Panc1 (cell line): ENCODE results near the gene CHDH. TPM values are rescaled to one million over a fixed set of nuclear protein-coding genes. Genes with fewer than 3 reads are reported as not detected.

Experiments
- ATAC-seq: fragments of 200-7000 bp; cut with Tn5 transposase; 2 replicates; pipeline ENCODE4 v1.9.1; 2020; ENCODE audit warnings: mild to moderate bottlenecking, moderate library complexity
- BruUV-seq: library from RNA; stranded (reverse); fragments of 400-500 nt; replicated peaks from 2 replicates; lab custom pipeline; 2021; lab: Mats Ljungman, UMichigan
- CTCF ChIA-PET: fragments of 300-600 bp; sonication (Branson Sonifier 250); formaldehyde crosslinking; loops from one replicate; lab custom pipeline; 2022; ENCODE audit warnings: antibody characterized with exemption; lab: Charles Lee
- POLR2A ChIA-PET: fragments of 300-600 bp; sonication (Branson Sonifier 250); formaldehyde crosslinking; loops from one replicate; lab custom pipeline; 2022; ENCODE audit warnings: antibody characterized with exemption; lab: Charles Lee
- DNase-seq: peaks from one replicate; pipeline ENCODE4 v3.0.0-alpha.2; 2010; ENCODE audit warnings: low read depth, low spot score
- H3K27ac ChIP-seq: 2 replicates; pipeline ENCODE4 v1.5.1; 2011; ENCODE audit warnings: mild to moderate bottlenecking, low read length, inconsistent platforms
- H3K27me3 ChIP-seq: fragments of 200-500 bp; sonication (Bioruptor generic); 2 replicates; pipeline ENCODE4 v1.6.0; 2014; ENCODE audit warnings: low read length, inconsistent platforms; ENCODE audit not compliant: control insufficient read depth, insufficient read depth
- H3K36me3 ChIP-seq: fragments of 200-500 bp; sonication (Bioruptor generic); 2 replicates; pipeline ENCODE4 v1.5.1; 2014; ENCODE audit warnings: inconsistent platforms, mild to moderate bottlenecking, low read length, moderate library complexity; ENCODE audit not compliant: control insufficient read depth, insufficient read depth
- H3K4me1 ChIP-seq: 2 replicates; pipeline ENCODE4 v1.5.1; 2011; ENCODE audit warnings: inconsistent platforms, mild to moderate bottlenecking, low read length, moderate library complexity; ENCODE audit not compliant: control insufficient read depth, insufficient read depth
- H3K4me3 ChIP-seq, 2 experiments: 2 replicates each; pipeline ENCODE4 v1.5.1; 2011 to 2012; ENCODE audit warnings: low read depth in 2 of 2, low read length in 2 of 2, mild to moderate bottlenecking in 2 of 2, inconsistent platforms in 1 of 2, moderate library complexity in 1 of 2
- H3K9me3 ChIP-seq: fragments of 200-500 bp; sonication (Bioruptor generic); 2 replicates; pipeline ENCODE4 v1.5.1; 2014; ENCODE audit warnings: low read depth, mild to moderate bottlenecking, inconsistent platforms, low read length, moderate library complexity; ENCODE audit not compliant: control insufficient read depth, insufficient read depth
- POLR2AphosphoS5 ChIP-seq: IDR thresholded peaks from 2 replicates; pipeline ENCODE4 v1.6.1; 2012; ENCODE audit warnings: mild to moderate bottlenecking, low read depth, low read length, moderate library complexity
- REST ChIP-seq, 2 experiments: IDR thresholded peaks; 2 replicates each; pipeline ENCODE4 v1.6.1; 2011 to 2012; ENCODE audit warnings: low read depth in 2 of 2, control low read depth in 1 of 2, low read length in 1 of 2, mild to moderate bottlenecking in 1 of 2, moderate library complexity in 1 of 2; ENCODE audit not compliant: insufficient read depth in 1 of 2
- SIN3A ChIP-seq: IDR thresholded peaks from 2 replicates; pipeline ENCODE4 v1.6.1; 2012; ENCODE audit warnings: low read depth, mild to moderate bottlenecking, low read length, moderate library complexity, borderline replicate concordance; ENCODE audit not compliant: insufficient read depth
- TCF7L2 ChIP-seq: IDR thresholded peaks from 2 replicates; pipeline ENCODE4 v1.6.1; 2011; ENCODE audit warnings: mild to moderate bottlenecking, low read depth, low read length, inconsistent platforms
- in situ Hi-C: cut with HindIII; loops from 2 replicates; pipeline ENCODE4 v1.10.0; 2016; ENCODE audit warnings: low sequenced_read_pairs, low pct_unique_long_range_greater_than_20kb
- intact Hi-C: fragments of 100-400 bp; cut with micrococcal nuclease; formaldehyde crosslinking; loops from one replicate; pipeline ENCODE4 v1.10.0; 2022; ENCODE audit not compliant: unreplicated experiment
- total RNA-seq: library from RNA; stranded (reverse); gene quantifications from one replicate; pipeline ENCODE4 v1.2.1, GENCODE V29; 2021; ENCODE audit not compliant: unreplicated experiment
- TF ChIP-seq, protein P1 (sequence below): fragments of 450-650 bp; IDR thresholded peaks from 2 replicates; pipeline ENCODE4 v1.5.1; 2017; ENCODE audit warnings: mild to moderate bottlenecking

The CHDH gene
- total RNA-seq, 1 experiment from 2014 or later: 24.1 TPM

- ChIA-PET POLR2A (no interaction called here), CTCF (no interaction called here)
- intact Hi-C loops: no loop called here
- no TSS peak for BruUV-seq
- in situ Hi-C loops: no loop called here
- no peak overlapping the region for H3K4me3 ChIP-seq
- no peaks in the 10 kb centered on the region for H3K27me3 ChIP-seq
- no peaks in the 10 kb centered on the region for H3K36me3 ChIP-seq
- H3K27ac ChIP-seq: no peak overlapping the region
- no peaks in the 10 kb centered on the region for H3K4me1 ChIP-seq
- ATAC-seq (no peak), DNase-seq (no peak)
- no peaks in the 10 kb centered on the region for H3K9me3 ChIP-seq
- TF ChIP-seq SIN3A (no peak), TCF7L2 (no peak), REST (IDR thresholded peaks at IDR 0.05; ENCODE audit: insufficient read depth in 1 of 2, low read depth in 2 of 2, low read length in 1 of 2) (no peak), POLR2AphosphoS5 (no peak)
- TF ChIP-seq, protein P1, sequence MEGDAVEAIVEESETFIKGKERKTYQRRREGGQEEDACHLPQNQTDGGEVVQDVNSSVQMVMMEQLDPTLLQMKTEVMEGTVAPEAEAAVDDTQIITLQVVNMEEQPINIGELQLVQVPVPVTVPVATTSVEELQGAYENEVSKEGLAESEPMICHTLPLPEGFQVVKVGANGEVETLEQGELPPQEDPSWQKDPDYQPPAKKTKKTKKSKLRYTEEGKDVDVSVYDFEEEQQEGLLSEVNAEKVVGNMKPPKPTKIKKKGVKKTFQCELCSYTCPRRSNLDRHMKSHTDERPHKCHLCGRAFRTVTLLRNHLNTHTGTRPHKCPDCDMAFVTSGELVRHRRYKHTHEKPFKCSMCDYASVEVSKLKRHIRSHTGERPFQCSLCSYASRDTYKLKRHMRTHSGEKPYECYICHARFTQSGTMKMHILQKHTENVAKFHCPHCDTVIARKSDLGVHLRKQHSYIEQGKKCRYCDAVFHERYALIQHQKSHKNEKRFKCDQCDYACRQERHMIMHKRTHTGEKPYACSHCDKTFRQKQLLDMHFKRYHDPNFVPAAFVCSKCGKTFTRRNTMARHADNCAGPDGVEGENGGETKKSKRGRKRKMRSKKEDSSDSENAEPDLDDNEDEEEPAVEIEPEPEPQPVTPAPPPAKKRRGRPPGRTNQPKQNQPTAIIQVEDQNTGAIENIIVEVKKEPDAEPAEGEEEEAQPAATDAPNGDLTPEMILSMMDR: no peak
Observed at GRCh38 chr3:53830944-53831343, 15.3 kb downstream of the CHDH start.

DNA sequence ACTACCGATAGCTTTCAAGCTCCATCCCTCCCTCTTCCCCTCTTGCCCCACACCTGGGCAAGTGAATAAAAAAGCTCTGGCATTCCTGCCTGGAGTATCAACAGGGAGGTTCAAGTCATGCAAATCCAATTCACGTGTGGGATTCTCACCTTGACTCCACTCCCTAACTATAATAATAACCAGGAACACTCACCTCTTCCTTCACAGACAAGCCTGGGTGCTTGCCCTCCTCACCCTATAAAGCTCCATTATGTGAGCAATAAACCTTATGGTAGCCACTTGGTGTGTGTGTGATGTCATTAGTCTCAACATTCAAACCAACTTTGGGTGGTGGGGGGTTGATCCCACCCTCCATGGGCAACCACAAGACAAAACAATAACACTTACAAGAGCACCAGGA lies 16.6 kb downstream of the CHDH start:
- no peaks in the 10 kb centered on the region for H3K27me3 ChIP-seq
- TF ChIP-seq SIN3A (no peak), REST (IDR thresholded peaks at IDR 0.05; ENCODE audit: insufficient read depth in 1 of 2, low read depth in 2 of 2, low read length in 1 of 2) (no peak), POLR2AphosphoS5 (no peak), TCF7L2 (no peak)
- no peak for DNase-seq
- no peak overlapping the region for H3K27ac ChIP-seq
- in situ Hi-C loops (no loop called here), intact Hi-C loops (no loop called here)
- no peak overlapping the region for H3K4me3 ChIP-seq
- CTCF ChIA-PET: no interaction called here
- H3K9me3 ChIP-seq: no peaks in the 10 kb centered on the region
- ATAC-seq: no peak
- no peaks in the 10 kb centered on the region for H3K36me3 ChIP-seq
- no TSS peak for BruUV-seq
- POLR2A ChIA-PET: no interaction called here
- no peaks in the 10 kb centered on the region for H3K4me1 ChIP-seq
